ENCODE measurements around the gene HAAO. TPM values are rescaled to one million over a fixed set of nuclear protein-coding genes. Genes with fewer than 3 reads are reported as not detected.
A peak's percentile ranks its signal among the peaks of the same experiment; 100 is the strongest.

The HAAO gene
- total RNA-seq, 1 donor from 2014 or later = 2.8 TPM

DNA sequence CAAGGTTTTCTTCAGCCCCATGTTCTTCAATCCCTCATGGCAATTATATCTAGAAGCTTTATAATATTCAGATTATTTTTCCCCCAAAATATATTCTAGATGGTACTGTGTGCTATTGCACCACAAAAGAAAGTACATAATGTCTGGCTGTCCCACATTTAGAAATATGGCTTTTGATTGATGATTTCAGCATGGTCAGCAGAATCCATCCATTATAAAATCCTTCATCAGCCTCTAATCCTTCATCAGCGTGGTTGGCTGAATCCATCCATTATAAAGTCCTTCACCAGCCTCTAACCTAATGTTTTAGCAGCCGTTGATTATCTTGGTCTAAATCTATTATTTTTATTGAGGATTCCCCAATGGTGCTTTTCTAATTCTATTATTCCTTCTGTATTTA, 23.3 kb upstream of the HAAO start:
- DNase-seq (ENCODE audit: low spot score) = no peak

DNA sequence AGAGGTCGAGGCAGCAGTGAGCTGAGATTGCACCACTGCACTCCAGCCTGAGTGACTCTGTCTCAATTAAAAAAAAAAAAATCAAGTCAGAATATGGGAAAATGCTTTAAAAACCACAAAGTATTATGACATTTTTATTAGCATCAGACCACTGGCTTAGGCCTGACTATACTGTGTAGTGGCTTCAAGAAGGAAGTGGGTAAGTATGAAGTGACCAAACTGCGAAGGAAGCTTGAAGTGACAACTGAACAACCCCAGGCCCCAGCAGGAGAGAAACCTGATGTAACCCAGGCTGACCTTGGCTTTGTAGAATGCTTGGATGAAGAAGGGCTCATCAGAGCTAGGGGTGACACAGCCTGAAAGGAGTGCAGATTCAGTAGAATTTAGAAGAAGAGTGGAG, 21.4 kb upstream of the HAAO start:
- DNase-seq (ENCODE audit: low spot score) = no peak

DNA sequence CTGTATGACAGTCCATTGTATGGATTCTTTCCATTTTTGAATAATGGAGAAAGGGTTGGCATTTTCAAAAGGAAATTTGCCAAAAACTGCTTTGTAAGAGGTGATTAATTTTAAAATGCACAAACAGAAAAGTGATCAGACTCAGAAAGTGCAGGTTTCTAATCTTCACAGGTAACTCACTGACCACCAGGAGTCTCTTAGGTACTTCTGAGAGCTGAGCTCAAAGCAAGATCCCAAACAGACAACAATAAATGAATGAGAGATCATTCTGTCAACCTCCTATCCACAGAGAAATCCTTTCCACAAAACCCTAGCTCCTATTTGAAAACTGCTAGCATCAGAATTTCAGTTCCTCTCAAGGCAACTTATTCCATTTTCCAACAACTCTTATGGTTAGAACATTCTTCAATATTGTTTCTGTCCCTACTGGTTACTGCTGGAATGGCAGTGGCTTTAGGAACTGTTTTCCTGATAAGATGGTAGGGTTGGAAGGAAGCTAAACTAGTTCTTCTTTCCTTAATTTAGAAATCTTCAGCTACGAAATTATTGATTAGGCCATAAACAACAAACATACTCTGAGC, 20.6 kb upstream of the HAAO start:
- no peak for DNase-seq (ENCODE audit: low spot score)

DNA sequence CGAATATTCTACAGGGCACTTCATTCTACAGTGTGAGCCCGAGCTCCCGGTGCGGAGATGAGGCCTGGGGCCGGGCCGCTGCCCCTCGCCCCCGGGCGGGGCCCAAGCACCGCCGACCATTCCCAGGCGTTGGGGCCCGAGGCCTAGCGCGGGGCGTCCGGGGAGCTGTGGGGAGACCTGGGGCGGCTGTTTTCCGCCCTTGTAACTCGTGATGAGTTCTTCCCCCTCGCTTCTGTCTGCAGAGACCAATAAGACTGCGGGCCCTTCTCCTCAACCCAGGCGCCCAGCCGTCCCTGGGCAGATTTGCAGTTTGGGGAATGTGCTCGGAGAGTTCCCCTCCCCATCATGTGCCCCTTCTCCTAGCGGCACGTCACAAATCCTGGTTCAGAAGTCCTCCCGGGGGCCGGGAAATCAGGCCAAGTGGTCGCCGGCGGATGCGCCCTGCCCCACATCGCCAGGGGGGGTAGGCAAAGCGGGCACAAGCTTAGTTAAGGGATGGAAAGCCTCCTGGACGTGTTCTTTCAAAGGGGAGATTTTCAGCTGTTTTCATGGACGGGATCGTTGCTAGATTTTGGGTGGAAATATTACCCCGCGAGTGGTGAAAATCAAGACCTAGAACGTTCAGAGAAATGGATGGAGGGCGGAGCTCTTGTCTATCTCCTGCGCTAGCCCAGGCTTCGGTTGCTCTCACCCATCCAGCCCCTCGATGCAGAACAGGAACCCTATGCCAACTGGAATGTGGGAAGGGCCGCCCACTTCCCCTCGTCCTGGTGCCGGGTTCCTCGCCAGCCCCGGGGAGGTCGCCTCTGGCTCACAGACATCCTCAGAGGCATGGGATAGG, 18.8 kb upstream of the HAAO start:
- peak; percentile 90 for DNase-seq (ENCODE audit: low spot score)

DNA sequence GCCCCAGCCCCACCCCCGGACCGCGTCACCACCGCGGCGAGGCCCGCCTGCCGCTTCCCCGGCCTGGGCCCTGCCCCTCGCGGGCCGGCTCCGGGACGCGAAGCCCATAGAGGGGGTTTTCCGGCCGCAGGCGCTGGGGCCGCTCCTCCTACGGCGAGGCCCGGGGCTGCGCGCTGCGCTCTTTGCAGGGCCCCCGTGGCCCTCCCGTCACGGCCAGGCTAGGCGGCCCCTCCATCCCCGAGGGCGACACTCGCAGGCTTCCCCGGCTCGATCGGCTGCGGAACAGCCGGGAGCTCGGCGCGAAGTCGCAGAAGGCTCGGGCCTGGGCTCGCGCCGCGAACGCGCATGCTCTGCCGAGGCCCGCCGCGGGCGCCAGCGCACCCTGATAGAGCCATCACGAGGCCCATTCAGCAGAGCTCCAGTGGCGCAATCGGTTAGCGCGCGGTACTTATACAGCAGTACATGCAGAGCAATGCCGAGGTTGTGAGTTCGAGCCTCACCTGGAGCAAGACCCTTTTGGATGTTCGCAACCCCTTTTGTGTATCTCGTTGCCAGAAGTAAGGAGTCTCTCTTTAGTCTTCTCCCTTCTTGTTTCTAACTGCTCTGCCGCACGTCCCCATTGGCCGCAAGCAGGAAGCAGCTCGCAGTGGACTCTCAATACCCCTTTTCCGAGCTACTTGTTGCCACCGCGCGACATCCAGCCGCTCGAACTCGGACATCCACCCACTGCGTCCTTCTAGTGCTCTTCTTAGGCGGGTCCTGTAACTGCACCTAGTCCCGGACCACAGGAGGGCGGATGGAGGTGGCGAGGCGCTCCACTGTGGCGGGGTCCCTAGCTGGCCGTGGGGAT, 18.0 kb upstream of the HAAO start:
- DNase-seq (ENCODE audit: low spot score) = peak; percentile 99

DNA sequence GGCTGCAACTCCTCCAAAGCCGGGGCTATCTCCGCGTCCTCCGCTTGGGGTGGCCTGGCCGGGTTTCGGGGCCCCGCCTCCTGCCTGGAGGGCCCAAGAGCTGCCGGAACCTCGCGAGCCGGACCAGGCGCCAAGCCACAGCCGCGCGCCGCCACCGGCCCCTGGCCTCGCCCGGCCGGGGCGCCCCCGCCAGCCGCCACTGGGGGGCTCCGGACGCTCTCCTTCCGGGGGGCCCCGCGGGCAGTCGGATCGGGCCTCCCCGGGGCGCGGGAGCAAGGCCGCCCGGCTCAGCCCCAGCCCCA, 17.4 kb upstream of the HAAO start:
- DNase-seq (ENCODE audit: low spot score) = peak; percentile 95

DNA sequence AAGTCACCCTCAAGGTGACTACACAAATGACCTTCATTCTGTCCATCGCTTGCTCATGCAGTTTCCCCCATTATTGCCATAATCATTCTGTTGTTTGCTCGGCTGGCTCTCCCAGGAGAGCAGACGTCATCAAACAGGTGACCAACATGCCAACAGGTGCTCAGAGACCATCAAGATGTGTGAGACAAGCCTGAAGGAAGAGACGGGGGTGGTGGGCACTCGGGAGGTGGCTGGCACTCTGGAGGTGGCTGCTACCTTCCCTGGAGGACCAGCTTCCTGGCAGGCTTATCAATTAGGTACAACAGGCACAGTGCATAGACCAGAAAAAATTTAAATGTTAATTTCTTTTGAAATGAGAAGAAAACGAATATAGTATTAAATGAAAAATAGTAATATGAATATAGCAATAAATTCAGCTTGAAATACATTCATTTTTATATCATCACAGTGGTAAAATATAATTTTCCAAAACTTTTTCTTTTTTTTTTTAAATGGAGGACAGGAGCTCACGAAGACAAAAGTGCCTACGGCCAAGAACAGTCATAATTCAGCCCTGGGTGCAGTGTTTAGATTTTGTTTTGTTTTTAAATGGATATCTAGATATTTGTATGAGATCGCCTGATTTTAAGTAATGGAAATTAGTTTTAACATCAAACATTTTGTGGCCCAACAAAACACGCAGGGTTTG, 16.9 kb upstream of the HAAO start:
- peak; percentile 53 for DNase-seq (ENCODE audit: low spot score)

DNA sequence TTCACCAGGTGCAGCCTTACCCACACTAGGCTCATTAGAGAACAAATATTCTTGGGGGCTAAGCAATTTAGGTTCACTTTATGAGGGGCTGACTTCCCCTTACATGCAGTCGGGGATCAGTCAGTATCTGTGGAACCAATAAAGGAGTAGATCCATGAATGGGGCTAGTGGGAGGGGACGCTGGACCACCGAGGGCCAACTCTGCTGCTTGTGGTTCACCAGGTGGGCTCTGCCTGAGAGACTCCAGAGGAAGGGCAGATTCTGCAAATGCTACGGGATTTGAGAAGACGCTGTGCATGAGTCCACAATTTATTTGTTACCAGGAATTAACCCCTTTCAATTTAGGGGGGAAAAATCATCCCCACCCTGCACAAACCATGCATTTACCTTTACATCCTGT, 15.9 kb upstream of the HAAO start:
- DNase-seq (ENCODE audit: low spot score) = peak; percentile 47

DNA sequence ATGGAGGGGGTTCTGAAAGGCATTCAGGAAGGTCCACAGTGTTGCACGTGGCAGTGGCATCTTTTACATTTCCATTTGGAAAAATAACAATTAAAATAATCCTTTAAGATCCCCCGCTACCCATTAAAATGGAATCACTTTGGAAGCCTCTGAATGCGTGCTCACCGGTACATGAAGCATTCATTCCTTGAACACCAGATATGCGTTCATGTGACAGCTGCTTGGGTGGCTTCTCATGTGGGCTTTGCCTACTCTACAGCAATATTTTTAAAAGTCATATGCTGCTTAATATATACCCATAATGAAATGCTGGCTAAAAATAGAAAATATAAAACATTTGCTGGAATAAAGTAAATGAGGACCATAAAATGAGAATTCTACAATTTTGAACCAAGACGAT, 14.4 kb upstream of the HAAO start:
- DNase-seq (ENCODE audit: low spot score) = no peak

DNA sequence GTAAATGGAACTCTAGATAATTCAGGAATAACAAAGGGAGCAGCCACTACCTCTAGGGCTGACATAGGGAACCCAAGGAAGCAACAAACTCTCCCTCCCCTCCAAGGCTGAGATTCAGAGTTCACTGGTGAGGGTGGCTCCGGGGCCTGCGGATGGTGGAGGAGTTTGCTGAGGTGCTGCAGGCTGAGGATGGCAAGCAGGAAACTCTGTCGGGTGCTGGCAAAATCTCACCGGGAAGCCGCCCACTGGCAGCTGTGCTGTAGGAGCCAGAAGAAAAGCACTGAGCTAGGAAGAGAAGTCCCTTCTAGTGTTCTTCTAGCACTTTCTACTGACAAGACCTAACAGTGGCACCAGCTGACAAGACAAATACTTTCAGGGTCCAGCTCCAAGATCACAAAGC, 12.5 kb upstream of the HAAO start:
- peak; percentile 30 for DNase-seq (ENCODE audit: low spot score)

DNA sequence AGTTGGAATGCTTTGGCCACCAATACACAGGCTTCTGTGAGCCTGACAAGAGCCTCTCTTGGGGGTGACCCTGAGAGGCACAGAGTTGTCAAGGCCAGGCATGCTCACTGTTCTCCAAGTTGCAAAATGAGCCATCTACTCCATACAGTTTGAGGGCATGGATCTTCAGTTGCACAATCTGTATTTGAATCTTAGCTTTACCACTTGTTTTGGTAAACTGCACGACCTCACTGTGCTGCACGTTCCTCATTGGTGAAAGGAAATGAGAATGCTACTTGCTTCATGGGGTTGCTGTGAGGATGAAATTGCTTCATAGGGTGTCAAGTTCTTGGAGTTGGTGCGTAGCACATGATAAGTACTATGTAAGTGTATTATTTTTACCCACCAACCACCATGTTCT, 12.0 kb upstream of the HAAO start:
- no peak for DNase-seq (ENCODE audit: low spot score)

DNA sequence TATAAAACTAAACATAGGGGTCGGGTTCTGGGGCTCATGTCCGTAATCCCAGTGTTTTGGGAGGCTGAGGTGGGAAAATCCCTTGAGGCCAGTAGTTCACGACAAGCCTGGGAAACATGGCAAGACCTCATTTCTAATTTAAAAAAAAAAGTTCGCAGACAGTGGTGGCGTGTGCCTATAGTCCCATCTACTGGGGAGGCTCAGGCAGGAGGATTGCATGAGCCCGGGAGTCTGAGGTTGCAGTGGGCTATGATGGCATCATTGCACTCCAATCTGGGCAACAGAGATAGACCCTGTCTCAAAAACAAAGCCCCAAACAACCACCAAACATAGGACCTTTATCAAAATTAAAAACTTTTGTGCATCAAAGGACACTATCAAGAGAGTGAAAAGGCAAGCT, 9.8 kb upstream of the HAAO start:
- DNase-seq (ENCODE audit: low spot score) = peak; percentile 37

DNA sequence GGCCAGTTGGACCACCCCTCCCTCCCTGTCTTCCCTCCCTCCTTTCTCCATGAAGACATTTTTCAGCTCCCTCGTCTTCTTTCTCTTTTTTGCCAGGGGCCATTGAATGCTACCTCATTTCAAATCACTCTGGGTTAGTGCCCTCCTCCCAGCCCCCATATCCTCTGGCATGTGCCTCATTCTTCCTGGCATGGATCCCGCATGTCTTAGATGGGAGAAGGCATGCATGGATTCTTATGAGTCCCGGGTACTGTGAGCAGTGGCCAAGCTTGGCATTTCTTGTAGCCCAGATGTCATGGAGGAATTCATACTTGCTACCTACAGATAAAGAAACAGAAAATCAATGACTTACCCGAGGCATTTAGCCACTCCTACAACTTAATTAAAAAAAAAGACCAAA, 9.0 kb upstream of the HAAO start:
- peak; percentile 30 for DNase-seq (ENCODE audit: low spot score)

DNA sequence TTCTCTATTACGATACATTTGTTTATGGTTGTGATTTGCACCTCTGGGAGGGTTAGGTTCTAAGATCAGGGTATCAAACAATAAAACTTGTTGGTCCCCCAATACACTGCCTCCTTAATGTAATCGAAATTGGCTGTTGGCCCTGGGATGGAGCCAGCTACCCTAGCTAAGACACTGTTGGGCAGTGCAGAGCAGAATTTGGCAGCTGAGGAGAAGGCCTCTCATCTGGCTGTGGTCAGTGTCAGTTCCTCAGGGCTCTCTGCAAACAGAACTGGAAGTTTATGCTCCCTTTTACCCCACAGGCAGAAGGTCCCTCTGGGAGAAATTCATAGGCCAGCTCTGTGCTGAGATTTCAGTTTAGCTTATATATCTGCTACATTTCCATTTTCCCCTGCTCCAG, 8.6 kb upstream of the HAAO start:
- DNase-seq (ENCODE audit: low spot score) = no peak

DNA sequence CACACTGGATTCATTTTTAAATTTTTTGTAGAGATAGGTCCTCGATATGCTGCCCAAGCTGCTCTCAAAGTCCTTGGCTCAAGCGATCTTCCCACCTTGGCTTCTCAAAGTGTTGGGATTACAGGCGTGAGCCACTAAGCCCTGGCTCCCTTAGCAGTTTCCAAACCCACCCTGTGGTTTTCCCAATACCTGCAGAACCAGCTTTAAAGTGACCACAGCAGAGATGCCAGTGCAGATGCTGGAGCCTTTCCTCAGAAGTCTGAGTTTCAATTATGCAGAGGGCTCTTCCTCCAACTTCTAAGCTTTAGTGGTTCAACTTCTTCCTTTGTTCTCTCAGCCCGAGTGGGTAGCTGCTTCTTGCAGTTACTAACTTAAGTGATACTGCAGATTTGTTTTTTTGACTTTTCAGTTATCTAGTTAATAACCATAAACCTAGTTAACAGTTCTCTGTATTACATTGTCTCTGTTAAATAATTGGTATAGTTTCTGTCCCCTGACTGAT, 8.1 kb upstream of the HAAO start:
- peak; percentile 35 for DNase-seq (ENCODE audit: low spot score)

DNA sequence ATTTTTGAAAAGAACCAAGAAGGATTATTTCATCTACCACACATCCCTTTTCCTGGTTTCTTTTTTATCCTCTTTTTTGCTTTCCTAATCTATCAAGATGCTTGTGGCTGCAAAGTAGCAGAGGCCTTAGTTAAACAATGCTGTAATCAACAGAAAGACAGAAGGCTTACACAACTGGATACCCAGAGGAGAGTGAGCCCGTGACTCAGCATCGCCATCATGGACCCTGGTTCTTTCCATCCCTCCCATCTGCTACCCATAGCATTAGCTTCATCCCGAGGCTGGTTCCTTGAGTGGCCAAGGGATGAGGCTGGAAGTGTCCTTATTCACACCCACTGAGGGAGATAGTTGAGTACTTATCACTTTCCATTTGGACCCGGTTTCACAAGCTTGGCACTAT, 7.5 kb upstream of the HAAO start:
- no peak for DNase-seq (ENCODE audit: low spot score)

DNA sequence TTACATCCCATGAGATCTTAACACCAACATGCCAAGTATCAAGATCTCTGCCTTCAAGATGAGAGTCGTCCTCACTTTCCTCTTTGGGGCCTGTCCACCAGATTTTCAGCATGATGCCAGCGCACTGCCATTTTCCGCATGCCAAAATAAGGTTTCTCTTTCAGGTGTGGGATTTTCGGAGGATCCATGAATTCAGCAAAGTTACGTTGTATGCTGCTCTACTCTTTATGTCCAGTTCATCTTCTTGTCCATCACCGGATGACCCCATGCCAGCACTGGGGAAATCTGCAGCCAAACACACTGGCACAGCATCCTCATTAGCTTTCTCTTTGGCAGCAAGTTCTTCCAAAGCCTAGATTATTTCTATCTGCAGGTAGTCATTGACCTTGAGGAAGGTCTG, 4.9 kb upstream of the HAAO start:
- DNase-seq (ENCODE audit: low spot score) = peak; percentile 53

DNA sequence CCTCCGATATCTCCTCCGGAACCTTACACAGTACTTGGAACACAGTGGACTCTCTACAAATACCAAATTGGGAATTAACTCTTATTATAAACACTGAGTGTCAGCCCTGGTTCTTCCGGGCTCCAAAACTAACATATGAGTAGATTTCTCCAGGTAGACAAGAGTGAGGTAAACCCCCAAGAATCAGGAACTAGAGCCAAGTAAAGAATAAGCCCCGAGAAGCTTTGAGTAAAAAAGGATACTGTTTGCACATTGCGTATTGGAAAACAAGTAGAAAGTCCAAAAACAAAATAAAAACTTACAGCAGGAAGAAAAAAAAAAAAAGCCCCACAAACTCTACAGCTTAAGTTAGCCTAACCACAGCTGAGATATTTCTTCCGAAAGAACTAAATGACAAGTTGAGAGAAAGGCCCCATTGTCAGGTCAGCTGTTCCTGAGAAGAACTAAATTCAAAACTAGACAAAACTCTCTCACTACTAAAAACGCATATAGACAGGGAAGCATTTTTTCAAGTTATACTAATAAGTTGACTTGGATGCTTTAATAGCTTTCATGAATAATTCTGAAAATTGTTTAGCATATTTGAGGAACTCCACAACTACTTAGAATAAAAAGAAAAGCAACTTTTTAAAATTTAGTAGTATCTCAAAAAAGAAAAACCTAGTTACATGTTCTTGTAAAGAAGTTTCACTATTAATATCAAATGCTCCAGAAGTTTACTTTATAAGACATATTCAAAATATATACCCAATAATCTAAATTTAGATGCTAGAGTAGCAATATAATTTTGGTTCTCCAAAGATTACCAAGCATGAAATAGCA, 4.3 kb upstream of the HAAO start:
- no peak for DNase-seq (ENCODE audit: low spot score)

DNA sequence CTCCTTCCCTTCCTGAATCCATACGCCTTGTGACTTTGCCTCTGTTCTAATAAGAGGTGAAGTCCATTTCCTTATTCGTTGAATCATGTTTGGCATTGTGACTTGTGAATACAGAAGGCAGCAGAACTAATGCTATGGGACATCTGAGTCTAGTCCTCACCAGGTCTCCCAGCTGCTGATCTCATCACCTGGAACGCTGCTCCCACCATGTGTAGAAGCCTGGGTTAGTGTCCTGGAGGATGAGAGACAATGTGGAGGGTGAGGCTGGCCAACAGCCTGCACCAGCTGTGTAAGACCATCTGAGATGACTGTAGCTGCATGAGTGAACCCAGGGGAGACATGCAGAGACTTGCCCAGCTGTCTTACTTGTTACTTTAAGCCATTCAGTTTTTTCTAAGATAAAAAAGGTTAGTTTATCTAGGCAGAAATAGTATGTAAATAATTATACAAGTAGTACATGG, 3.5 kb upstream of the HAAO start:
- peak; percentile 33 for DNase-seq (ENCODE audit: low spot score)

DNA sequence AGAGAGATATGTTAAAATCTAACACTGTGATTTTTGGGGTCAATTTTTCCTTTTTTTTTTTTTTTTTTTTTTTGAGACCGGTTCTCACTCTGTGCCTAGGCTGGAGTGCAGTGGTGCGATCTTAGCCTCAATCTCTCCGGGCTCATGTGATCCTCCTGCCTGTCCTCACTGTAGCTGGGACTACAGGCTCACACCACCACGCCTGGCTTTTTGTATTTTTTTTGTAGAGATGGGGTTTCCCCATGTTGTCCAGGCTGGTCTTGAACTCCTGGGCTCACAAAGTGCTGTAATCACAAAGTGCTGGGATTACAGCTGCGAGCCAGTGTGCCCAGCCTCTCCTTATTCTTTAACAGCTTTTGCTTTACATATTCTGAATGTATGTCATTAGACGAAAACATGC, 2.9 kb upstream of the HAAO start:
- DNase-seq (ENCODE audit: low spot score) = no peak

All from mesenteric fat pad (tissue), 1 donor.